Raji (cell line): Measurements from ENCODE around the gene CTDSPL.

Experiments used
- POLR2A ChIP-seq: IDR thresholded peaks from 2 replicates; pipeline ENCODE4 v1.6.1; 2011; ENCODE audit warnings: low read depth, low read length, control low read depth; ENCODE audit not compliant: insufficient read depth

CTDSPL gene

DNA sequence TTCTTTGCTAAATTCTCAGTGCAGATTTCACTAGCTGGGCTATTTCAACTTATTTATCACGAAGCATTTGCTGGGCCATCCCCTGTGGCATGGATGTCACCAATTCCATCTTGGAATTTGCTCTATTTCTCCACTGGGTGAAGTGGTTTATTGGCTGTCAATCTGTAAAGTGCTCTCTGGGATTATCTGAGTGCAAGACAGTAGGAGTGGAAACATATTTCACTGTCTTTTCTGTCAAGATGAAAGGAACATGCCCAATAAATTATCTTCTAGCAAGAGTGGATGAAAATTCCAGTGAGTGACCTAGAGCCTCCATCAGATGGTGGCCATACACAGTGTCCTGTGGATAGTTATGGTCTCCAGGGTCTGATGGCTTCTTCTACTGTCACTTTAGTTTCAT, 25.1 kb upstream of the CTDSPL start:
- no peak for TF ChIP-seq POLR2A

DNA sequence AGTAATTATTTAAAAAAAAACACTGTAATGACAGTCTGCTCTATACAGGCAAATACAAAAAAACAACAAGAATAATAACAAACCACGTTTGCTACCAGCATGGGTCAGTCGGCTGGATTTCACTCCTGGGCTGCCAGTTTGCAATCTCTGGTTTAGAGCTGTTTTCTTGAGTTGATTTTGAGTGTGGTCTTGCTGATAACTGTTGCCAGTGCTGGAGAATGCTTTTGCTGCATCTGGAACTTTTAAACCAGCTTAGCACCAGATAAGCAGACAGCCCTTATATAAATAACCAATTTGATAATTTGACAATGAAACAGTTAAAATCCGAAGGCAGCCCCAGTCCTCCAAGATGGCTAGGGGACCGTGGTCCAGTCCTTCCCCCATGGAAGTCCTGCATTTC, 14.0 kb upstream of the CTDSPL start:
- no peak for TF ChIP-seq POLR2A

DNA sequence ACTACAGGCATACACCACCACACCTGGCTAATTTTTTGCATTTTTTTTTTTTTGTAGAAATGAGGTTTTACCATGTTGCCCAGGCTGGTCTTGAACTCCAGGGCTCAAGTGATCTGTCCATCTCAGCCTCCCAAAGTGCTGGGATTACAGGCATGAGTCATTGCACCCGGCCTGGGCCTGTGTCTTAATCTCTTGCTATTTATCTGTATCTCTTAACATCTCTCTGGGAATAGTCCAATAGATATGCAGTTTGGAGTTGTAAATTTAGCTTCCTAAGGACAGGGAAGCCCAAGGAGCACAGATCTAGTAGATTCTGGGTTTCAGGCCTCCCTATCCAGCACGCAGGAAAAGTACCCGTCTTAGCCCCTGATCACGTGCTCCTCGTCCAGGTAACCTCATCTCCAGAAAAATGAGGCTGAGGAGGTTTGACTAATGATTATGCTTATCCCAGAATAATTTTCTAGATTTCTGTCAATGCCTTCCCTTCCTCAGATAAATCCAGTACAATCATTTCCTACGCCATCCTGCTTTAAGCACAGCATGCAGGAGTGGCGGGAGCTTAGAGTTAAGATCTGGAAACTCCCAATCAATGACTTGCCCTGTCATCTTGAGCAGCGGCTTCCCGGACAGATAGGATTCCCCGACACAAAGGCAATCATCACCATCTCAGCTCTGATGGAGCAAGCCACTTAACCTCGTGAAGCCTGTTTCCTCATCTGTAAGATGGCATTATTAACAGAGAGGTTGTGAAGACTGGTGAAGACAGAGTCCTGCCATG, 12.3 kb upstream of the CTDSPL start:
- no peak for TF ChIP-seq POLR2A

DNA sequence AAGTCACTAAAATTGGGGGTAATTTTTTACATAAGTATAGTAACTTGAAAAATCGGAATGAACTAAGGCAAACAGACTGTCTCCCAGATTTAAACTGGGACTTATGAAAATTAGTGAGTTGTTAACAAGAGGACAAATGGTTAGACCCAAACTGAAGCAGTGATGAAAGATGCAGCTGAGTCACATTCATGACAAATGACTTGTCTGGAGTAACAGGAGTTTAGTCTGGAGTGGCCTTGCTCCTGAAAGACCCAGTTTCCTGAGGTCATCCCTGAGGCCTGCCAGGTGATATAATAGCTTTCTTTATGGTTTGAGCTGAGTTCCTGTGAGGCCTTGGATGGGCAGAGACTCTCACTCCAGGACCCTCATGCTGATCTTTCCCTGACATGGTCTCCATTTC, 9.6 kb upstream of the CTDSPL start:
- no peak for TF ChIP-seq POLR2A

DNA sequence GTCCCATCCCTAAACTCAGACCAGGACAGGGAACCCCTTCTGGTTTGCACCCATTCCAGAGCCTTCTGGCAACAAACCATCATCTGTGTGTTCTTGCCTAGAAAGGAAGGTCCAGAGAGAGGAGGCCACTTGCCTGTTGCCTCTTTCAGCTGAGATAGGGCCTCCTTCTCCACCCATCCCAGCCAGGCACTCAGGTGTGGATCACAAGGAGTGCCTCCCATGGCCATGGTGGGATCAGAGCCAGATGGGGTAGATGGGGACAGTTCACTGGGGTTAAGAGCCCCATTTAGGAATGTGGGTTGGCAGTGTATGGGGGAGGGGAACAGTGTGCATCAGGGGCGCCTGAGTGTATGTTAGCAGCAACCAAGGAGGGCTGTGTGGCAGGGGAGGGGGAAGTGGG, 8.9 kb upstream of the CTDSPL start:
- TF ChIP-seq POLR2A: no peak

DNA sequence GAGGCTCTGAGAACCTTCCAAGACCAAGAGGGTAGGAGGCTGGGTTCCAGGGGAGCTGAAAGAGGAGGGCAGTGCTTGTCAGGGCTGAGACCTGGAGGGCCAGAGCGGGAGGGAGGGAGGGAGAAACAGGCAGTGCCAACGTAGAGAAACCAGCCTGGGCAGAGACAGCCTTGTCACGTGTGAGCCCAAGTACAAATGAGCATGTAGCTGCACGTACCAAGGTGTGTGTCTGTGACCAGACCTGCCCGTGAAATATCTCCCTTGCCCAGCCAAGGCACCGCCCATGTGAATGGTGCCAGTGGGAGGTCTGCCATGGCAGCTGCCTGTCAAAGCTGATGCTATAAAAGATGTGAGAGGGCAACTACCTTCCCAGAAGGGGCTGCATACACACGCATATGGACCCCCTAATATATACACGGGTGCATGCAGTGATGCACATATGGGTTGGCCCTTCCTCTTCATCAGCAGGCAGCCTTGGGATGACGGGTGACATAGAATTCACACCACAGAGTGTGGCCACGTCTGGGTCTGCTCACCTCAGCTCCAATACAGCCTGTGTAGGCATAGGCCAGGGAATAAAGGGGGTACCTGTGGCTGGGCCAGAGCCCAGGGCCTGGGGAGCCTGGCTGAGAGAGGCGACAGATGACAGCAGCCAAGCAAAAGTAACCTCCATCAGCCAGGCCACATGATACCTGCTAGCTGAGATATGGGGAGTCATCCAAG, 7.8 kb upstream of the CTDSPL start:
- no peak for TF ChIP-seq POLR2A

DNA sequence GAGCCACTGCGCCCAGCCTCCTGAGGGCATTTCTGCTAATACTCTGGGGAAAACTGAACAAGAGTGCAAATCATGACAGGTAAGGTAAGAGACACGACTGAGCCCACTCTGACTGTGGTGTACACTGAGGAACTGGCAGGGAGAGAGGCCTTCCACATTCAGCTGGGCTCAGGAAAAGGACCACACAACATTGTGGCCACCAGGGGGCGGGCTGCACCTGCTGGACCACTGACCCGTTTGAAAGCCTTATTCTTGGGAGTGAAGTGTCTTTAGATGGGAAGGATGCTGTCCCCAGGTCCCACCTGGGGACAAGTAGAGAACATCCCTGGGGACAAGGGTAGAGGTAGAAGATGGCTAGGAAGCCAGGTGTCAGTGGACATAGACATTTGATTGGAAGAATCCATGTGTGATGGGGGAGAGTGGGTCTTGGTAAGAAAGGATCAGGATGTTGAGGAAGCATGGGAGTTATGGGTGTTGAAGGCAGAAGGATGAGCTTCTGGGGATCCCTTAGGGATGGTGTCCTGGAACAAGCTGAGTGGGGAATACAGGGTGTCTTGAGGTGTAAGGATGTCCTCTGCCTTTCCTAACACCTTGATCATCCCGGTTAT, 6.2 kb upstream of the CTDSPL start:
- no peak for TF ChIP-seq POLR2A

DNA sequence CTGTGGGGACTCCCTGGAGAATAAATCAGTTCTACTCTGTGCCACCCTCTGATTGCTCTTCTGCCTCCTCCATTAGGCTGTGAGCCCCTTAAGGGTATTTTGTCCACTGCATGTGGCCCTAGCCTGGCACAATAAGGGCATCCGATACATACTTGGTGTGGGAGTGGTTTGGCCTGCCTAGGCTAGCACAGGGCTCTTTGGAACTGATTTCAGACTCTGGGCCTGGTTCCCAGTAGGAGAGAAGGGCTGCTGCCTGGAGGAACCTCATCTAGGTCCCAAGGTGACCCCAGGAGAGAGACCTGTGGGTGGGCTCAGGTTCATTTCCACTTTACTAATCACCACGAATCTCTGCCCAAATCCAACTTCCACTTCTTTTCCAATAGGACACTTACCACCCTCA, 5.3 kb upstream of the CTDSPL start:
- no peak for TF ChIP-seq POLR2A

DNA sequence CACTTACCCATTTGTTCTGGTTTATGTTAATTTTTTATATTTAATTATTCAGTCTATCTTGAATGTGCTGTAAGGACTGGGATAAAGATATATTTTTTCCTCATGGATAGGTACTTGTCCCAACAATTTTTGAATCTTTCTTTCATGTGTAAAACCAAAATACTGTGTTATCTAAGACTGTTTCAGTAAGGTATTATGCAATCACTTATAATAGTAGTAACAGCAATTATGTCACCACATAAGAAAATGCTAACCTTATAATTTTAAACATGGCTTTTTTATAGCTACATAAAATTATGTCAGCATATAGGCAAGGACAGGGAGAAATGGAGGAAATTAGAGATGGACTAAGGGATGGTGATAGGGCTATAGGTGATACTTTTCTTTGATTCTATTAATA, 2.9 kb upstream of the CTDSPL start:
- TF ChIP-seq POLR2A: no peak

DNA sequence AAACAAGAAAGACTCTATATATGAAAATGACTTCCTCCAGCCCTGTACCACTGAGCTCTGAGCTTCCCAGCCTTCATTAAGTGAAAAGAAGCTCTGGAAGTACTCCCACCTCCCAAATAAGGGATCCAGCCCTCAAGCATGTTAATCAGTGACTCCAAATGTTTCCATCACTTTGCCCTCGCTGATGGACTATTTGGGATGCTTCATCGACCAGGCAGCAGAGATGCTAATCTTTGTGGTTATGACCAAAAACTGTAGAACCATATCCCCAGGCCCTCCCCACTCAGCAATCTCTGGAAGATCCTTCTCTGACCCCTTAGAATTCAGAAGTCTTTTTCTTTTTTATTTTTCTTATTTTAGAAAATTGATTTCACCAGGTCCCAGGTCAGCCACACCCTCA, 2.3 kb upstream of the CTDSPL start:
- TF ChIP-seq POLR2A: no peak

DNA sequence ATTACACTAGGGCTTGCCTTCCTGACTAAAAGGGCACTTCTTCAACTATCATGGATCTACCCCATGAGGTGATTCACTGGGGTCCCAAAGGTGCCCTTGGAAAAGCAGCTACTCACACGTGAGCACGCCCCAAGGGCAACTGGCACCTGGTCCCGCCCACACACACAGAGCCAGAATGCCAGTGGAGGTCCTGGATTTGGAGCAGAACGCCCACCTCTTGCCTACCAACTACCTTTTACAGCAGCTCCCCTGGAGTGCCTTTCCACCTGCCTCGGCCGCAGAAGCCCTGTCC, 1.8 kb upstream of the CTDSPL start:
- no peak for TF ChIP-seq POLR2A

DNA sequence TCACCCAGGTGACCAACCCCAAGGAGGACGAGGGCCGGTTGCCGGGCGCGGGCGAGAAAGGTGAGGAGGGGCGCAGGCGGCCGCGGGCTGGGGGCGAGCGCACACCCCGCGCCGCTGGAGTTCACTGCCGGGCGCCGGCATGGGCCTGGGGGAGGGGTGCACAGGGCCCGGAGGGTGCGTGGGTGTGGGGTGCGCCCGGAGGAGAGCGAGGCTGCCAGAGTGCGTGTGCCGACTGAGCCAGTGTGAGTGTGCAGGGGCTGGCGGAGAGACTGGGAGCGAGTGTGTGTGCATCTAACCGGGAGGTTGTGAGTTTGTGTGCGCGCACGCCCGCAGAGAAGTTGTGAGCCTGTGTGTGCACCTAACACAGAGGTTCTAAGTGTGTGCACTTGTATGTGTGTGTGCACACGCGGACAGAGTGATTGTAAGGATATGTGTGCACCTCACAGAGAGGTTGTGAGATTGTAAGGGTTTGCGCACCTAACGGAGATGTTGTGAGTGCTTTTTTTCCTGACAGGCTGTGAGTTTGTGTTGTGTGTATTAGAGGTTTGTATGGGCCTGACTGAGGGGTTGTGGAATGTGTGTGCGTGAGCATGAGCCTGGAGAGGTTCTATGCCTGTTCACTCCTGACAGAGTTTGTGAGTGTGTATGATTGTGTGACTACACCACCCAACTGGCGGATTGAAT, 681 bp downstream of the CTDSPL start:
- no peak for TF ChIP-seq POLR2A

DNA sequence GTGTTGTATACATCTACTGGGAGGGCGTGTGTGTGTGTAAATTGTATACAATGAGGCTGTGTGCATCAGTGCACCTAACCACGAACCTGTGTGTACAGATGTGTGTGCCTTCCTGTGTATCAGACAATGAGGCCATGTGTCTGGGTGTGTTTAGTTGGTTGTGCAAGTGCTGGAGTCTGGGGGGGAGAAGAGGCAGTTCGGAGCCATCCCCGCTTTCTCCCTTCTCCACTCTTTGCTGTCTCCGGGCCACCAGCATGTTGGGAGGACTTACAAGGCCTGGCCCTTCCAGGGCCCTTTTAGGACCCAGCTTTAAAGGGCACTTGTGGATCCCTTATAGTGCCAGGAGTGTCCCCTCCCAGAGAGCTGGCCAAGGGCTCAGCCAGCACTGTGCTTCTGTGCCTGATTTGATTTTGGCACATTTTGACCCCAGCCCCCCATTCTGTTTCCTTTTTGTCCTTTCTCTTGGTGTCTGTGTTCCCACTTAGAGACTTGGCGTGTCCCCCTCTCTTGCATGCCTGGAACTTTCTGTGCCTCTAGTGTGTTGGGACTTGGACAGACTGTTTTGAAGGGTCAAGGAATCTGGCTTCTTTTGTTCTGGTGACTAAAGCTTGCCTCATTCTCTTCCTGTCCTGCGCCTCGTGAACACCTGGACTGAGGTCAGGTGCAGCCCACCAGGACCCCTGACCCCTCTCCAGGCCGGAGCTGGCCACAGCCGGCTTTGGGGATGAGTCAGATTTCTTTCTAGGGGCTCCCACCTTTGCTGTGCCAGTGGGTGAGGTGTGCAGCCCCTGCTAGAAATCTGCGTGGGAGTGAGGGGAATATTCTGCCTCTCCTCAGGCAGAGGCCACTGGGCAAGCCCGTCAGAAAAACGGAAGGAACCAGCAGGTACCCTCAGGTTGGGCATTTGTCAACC, 1.5 kb downstream of the CTDSPL start:
- TF ChIP-seq POLR2A: no peak

DNA sequence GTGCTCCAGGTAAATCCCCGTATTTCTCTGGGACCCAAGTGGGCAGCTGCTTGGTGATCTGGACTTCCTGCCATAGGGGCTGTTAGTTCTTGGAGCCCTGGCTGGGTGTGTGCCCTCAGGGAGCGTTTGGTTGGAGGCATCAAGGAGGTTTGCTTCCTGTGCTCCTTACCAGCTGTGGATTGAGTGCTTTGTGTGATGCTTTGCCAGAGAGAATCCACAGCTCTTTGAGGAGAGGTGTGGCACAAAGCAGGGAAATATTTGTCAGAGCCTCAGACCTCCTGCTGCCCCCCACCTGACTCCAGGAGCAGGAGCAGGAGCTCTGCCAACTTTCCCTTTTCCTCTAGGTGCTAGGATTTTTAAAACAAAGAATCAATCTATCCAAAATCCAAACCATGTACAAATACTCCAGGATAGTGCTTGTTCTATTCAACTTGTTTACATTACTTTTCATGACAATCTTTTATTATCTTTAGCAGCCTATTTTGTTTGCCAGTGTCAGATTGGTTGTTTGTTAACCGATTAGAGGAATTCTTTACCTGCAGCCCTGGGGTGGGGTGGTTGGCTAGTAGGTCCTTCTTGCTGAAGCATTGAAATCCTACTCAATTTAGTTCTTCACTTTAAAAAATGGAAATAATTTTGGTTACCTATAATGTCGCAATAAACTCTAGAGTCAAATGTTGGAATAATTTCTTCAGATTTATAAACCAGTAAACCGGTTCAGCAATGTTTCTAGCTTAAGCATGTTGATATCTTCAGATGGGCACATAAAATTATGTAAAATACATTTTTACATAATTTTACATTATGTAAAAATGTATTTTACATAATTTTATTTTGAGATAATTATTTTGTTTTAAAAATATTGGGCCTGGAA, 2.5 kb downstream of the CTDSPL start:
- TF ChIP-seq POLR2A: no peak
